GM12878 (cell line): ENCODE data around the gene PTPDC1. TPM values are rescaled to one million over a fixed set of nuclear protein-coding genes. Genes with fewer than 3 reads are reported as not detected.

Experiments
- ATAC-seq: fragments of 200-7000 bp; cut with Tn5 transposase; 3 replicates; pipeline ENCODE4 v1.9.1; 2020; ENCODE audit warnings: mild to moderate bottlenecking, moderate library complexity
- BruUV-seq: library from RNA; stranded (reverse); fragments of 400-500 nt; replicated peaks from 2 replicates; lab custom pipeline; 2021; lab: Mats Ljungman, UMichigan
- CTCF ChIA-PET: fragments of 300-600 bp; sonication (Branson Sonifier 250); formaldehyde crosslinking; extraction: SDS; loops from one replicate; lab custom pipeline; 2021; ENCODE audit warnings: inconsistent platforms; lab: Yijun Ruan, JAX
- POLR2A ChIA-PET: fragments of 350-600 bp; formaldehyde crosslinking; extraction: SDS; loops from one replicate; lab custom pipeline; 2021; ENCODE audit warnings: inconsistent platforms; lab: Charles Lee
- RAD21 ChIA-PET: fragments of 300-600 bp; sonication (Branson Sonifier 250); formaldehyde crosslinking; loops from one replicate; lab custom pipeline; 2023; ENCODE audit warnings: antibody characterized with exemption; ENCODE audit not compliant: unreplicated experiment; lab: Charles Lee
- SMC1A ChIA-PET: fragments of 300-600 bp; sonication (Branson Sonifier 250); formaldehyde crosslinking; loops from one replicate; lab custom pipeline; 2023; ENCODE audit not compliant: unreplicated experiment, uncharacterized antibody; lab: Charles Lee
- DNase-seq: peaks from one replicate; pipeline ENCODE4 v3.0.0-alpha.2; 2011; ENCODE audit warnings: low read depth, low spot score
- FAIRE-seq: peaks from 3 replicates; lab custom pipeline; 2011; peaks lifted over from hg19 to GRCh38; lab: Jason Lieb, UNC
- H2AFZ ChIP-seq: 2 replicates; pipeline ENCODE4 v1.6.0; 2011; ENCODE audit warnings: low read depth, low read length, control low read depth; ENCODE audit not compliant: control insufficient read depth
- H3K27ac ChIP-seq: 2 replicates; pipeline ENCODE4 v1.5.1; 2011; ENCODE audit warnings: control low read depth; ENCODE audit not compliant: control insufficient read depth, insufficient read depth
- H3K27me3 ChIP-seq, 2 experiments: replicated peaks in 1 of 2; 2 replicates each; pipeline versions ENCODE4 v1.6.0 to v1.6.1; 2011; ENCODE audit warnings: low read length in 1 of 2; ENCODE audit not compliant: control insufficient read depth in 2 of 2, insufficient read depth in 2 of 2
- H3K36me3 ChIP-seq, 2 experiments: 2 replicates each; pipeline ENCODE4 v1.5.1; 2011; ENCODE audit warnings: low read length in 1 of 2; ENCODE audit not compliant: control insufficient read depth in 2 of 2, insufficient read depth in 2 of 2
- H3K4me1 ChIP-seq: 2 replicates; pipeline ENCODE4 v1.6.1; 2011; ENCODE audit warnings: mild to moderate bottlenecking, low read length, moderate library complexity, mixed read lengths; ENCODE audit not compliant: control insufficient read depth, insufficient read depth
- H3K4me2 ChIP-seq: 2 replicates; pipeline ENCODE4 v1.6.0; 2011; ENCODE audit warnings: control low read depth; ENCODE audit not compliant: control insufficient read depth, insufficient read depth
- H3K4me3 ChIP-seq: fragments of 200-600 bp; sonication (generic); 2 replicates; pipeline ENCODE4 v1.5.1; 2016
- H3K79me2 ChIP-seq: 2 replicates; pipeline ENCODE4 v1.6.0; 2011; ENCODE audit warnings: low read length; ENCODE audit not compliant: control insufficient read depth, insufficient read depth
- H3K9ac ChIP-seq: 2 replicates; pipeline ENCODE4 v1.8.0; 2011; ENCODE audit warnings: low read length, control low read depth, mixed read lengths; ENCODE audit not compliant: control insufficient read depth, insufficient read depth
- H3K9me3 ChIP-seq: replicated peaks from 3 replicates; pipeline ENCODE4 v1.5.1; 2011; ENCODE audit warnings: mild to moderate bottlenecking, low read length; ENCODE audit not compliant: control insufficient read depth, insufficient read depth
- H4K20me1 ChIP-seq: 2 replicates; pipeline ENCODE4 v1.6.0; 2011; ENCODE audit not compliant: control insufficient read depth, insufficient read depth
- ATF2 ChIP-seq: IDR thresholded peaks from 2 replicates; pipeline ENCODE4 v1.6.1; 2012; ENCODE audit warnings: low read length, inconsistent platforms
- ATF3 ChIP-seq: IDR thresholded peaks from 2 replicates; pipeline ENCODE4 v1.6.1; 2011; ENCODE audit warnings: low read depth, mild to moderate bottlenecking, low read length, moderate library complexity, borderline replicate concordance; ENCODE audit errors: extremely low read depth
- CEBPZ ChIP-seq: fragments of 150-350 bp; IDR thresholded peaks from 2 replicates; pipeline ENCODE4 v1.6.1; 2016; ENCODE audit warnings: low read depth, low read length
- CHD4 ChIP-seq: fragments of 200-600 bp; sonication (generic); IDR thresholded peaks from 2 replicates; pipeline ENCODE4 v1.6.1; 2016; ENCODE audit warnings: mild to moderate bottlenecking
- JUNB ChIP-seq: IDR thresholded peaks from 2 replicates; pipeline ENCODE4 v1.6.1; 2016; ENCODE audit warnings: antibody characterized with exemption, mild to moderate bottlenecking
- NFYB ChIP-seq: IDR thresholded peaks from 2 replicates; pipeline ENCODE4 v1.6.1; 2011; ENCODE audit warnings: low read depth, mild to moderate bottlenecking, low read length, improper control_type of control experiment, moderate library complexity; ENCODE audit not compliant: insufficient read depth
- POLR2A ChIP-seq: IDR thresholded peaks from 2 replicates; pipeline ENCODE4 v1.6.1; 2011; ENCODE audit warnings: low read depth, mild to moderate bottlenecking, low read length
- RAD21 ChIP-seq: IDR thresholded peaks from 2 replicates; pipeline ENCODE4 v1.6.1; 2011; ENCODE audit warnings: mild to moderate bottlenecking, low read depth, low read length, moderate library complexity; ENCODE audit not compliant: insufficient read depth
- RAD51 ChIP-seq: fragments of 450-650 bp; IDR thresholded peaks from 2 replicates; pipeline ENCODE4 v1.6.1; 2016; ENCODE audit warnings: moderate library complexity, mild to moderate bottlenecking, inconsistent platforms
- SMC3 ChIP-seq: IDR thresholded peaks from 2 replicates; pipeline ENCODE4 v1.6.1; 2011; ENCODE audit warnings: low read length, improper control_type of control experiment, borderline replicate concordance
- ZNF274 ChIP-seq: IDR thresholded peaks from one replicate; pipeline ENCODE4 v1.8.0; 2011; ENCODE audit not compliant: insufficient read length, insufficient read depth
- ZNF592 ChIP-seq: fragments of 450-650 bp; IDR thresholded peaks from 2 replicates; pipeline ENCODE4 v1.6.1; 2017; ENCODE audit warnings: mild to moderate bottlenecking, moderate library complexity
- WGBS: methylation state at CpG from one replicate; pipeline ENCODE4 v1.1.6; 2016; ENCODE audit warnings: low lambda C conversion rate; ENCODE audit not compliant: insufficient replicate concordance, insufficient coverage; ENCODE audit errors: missing lambda C conversion rate; 5-methylcytosine and 5-hydroxymethylcytosine counted together
- in situ Hi-C: fragments of 300-500 bp; cut with MboI; formaldehyde crosslinking; loops from 9 replicates; pipeline ENCODE4 v1.14.3; 2018; ENCODE audit warnings: mixed read lengths
- intact Hi-C: fragments of 100-400 bp; cut with micrococcal nuclease; formaldehyde crosslinking; loops from one replicate; pipeline ENCODE4 v1.14.2; 2022; ENCODE audit not compliant: unreplicated experiment
- polyA plus RNA-seq, 11 experiments: library from polyadenylated mRNA; depleted of rRNA in 4 of 11; unstranded in 6 of 11; stranded (reverse) in 5 of 11; fragments of >200 nt; fragmentation: Nextera tagmentation in 4 of 11; fragmentation: Illumina TruSeq in 1 of 11; extraction: Ambion mirVana in 4 of 11; extraction: Trizol in 1 of 11; gene quantifications; 1 replicate in 1 of 11; 2 replicates in 10 of 11; pipeline versions ENCODE4 v1.2.1 to v1.2.3, GENCODE V29; 2011 to 2016; ENCODE audit warnings: inconsistent platforms in 2 of 11, missing spikeins in 2 of 11, low read depth in 1 of 11
- total RNA-seq, 4 experiments: library from RNA; depleted of rRNA in 3 of 4; stranded (reverse); fragments of >200 nt in 3 of 4; fragmentation: Illumina TruSeq in 1 of 4; extraction: Trizol in 1 of 4; gene quantifications; 2 replicates each; pipeline versions ENCODE4 v1.2.1 to v1.2.3, GENCODE V29; 2013 to 2021

PTPDC1 gene
- total and polyA plus RNA-seq, 10 of the 15 experiments (the other 5 are each of a cell fraction or from before 2014, with no cell fraction given) = 1.2 to 4.5 (median 2.9) TPM

- RAD21 ChIA-PET = no interaction called here
- no peaks in the 10 kb centered on the region for H4K20me1 ChIP-seq
- no peaks in the 10 kb centered on the region; the same call in 1 of the 2 replicates for H3K4me1 ChIP-seq
- DNase-seq = no peak
- H3K36me3 ChIP-seq = no peaks in the 10 kb centered on the region
- no peaks in the 10 kb centered on the region for H3K27me3 ChIP-seq
- H3K4me2 ChIP-seq = no peak overlapping the region
- no peak overlapping the region for H3K9ac ChIP-seq
- no peak overlapping the region for H3K27ac ChIP-seq
- H3K9me3 ChIP-seq = no peaks in the 10 kb centered on the region
- H3K79me2 ChIP-seq = no peaks in the 10 kb centered on the region
- no peak for ATAC-seq
- CTCF ChIA-PET = no interaction called here
- POLR2A ChIA-PET = no interaction called here
- BruUV-seq = no TSS peak
- SMC1A ChIA-PET = no interaction called here
- WGBS = 66% methylated on average over 13 of the region's 13 CpGs
- FAIRE-seq = no peak
- intact Hi-C loops (no loop called here), in situ Hi-C loops (no loop called here)
- H2AFZ ChIP-seq = no peak overlapping the region
- no peak overlapping the region for H3K4me3 ChIP-seq
- no peak for TF ChIP-seq SMC3
- TF ChIP-seq ATF2 = no peak
- no peak for TF ChIP-seq CEBPZ
- TF ChIP-seq ZNF274 = no peak
- TF ChIP-seq JUNB = no peak
- TF ChIP-seq POLR2A = no peak
- no peak for TF ChIP-seq ZNF592
- no peak for TF ChIP-seq RAD51
- no peak for TF ChIP-seq ATF3
- TF ChIP-seq CHD4 = no peak
- no peak for TF ChIP-seq NFYB
- TF ChIP-seq RAD21 = no peak
Measured at GRCh38 chr9:94140791-94141790, 56.8 kb downstream of the PTPDC1 start.
